ENCODE measurements around the gene STK32C. TPM values are rescaled to one million over a fixed set of nuclear protein-coding genes. Genes with fewer than 3 reads are reported as not detected.

The STK32C gene
- total RNA-seq, 1 donor from 2014 or later: 18.3 TPM

DNA sequence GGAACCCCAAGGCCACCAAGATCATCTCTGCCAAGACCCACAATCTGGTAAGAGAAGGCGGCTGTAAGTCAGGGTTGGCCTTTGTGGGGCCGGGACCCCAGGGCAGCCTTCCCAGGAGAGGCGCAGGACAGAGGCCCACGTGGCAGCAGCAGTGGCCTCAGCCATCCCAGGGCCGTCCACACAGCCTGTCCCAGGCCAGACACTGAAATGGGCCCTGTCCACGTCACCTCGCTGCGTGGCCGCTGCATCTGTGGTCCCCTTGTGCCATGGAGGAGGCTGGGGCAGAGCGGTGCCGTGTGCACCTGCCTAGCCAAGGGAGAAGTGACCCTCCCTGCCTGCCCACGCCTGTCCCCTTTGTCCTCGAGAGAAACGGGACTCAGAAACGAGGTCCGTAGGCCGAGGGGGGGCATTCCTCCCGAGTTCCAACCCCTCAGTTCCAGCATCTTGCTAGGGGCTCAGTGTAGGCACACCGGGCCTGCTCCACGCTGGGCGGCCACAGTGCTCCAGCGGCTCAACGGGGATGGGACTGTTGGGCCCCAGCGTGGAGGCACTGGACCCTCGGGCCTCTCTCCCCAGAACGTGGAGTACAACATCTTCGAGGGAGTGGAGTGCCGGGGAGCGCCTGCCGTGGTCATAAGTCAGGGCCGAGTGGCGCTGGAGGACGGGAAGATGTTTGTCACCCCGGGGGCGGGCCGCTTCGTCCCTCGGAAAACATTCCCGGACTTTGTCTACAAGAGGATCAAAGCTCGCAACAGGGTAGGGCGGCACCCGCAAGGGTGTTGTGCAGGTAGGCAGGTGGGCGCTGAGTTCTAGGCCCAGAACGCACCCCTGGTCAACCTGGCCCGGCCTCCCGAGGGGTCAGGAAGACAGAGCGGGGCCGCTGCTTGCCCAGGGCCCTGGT is 105.4 kb downstream of the STK32C start:
- no peak for DNase-seq (ENCODE audit: low spot score)

GRCh38 chr10:132201111-132201969 is 106.4 kb downstream of the STK32C start:
- DNase-seq (ENCODE audit: low spot score): no peak

- DNase-seq (ENCODE audit: low spot score): no peak
Observed at GRCh38 chr10:132200344-132201110, 107.2 kb downstream of the STK32C start.

DNA sequence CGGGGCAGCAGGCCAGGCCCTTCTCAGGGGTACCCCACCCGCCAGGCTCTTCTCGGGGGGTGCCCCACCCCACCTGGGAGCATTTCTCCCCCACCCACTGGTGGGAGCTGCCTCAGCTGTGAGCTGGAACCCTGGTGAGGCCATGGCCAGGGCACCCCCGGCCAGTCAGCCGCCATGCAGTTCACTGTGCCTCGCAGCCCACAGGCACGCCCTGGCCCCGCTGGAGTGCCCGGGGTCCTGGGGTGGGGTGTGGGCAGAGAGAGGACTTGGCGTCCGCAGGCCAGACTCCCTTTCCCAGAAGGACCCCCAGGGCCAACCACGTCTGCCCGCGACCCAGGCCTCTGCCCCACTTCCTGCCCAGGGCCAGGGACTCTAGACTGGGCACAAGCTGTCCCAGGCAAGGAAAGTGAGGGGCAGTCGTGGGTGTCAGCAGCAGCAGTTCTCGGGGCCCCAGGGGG is 107.9 kb downstream of the STK32C start:
- no peak for DNase-seq (ENCODE audit: low spot score)

GRCh38 chr10:132199268-132199853 is 108.4 kb downstream of the STK32C start:
- no peak for DNase-seq (ENCODE audit: low spot score)

DNA sequence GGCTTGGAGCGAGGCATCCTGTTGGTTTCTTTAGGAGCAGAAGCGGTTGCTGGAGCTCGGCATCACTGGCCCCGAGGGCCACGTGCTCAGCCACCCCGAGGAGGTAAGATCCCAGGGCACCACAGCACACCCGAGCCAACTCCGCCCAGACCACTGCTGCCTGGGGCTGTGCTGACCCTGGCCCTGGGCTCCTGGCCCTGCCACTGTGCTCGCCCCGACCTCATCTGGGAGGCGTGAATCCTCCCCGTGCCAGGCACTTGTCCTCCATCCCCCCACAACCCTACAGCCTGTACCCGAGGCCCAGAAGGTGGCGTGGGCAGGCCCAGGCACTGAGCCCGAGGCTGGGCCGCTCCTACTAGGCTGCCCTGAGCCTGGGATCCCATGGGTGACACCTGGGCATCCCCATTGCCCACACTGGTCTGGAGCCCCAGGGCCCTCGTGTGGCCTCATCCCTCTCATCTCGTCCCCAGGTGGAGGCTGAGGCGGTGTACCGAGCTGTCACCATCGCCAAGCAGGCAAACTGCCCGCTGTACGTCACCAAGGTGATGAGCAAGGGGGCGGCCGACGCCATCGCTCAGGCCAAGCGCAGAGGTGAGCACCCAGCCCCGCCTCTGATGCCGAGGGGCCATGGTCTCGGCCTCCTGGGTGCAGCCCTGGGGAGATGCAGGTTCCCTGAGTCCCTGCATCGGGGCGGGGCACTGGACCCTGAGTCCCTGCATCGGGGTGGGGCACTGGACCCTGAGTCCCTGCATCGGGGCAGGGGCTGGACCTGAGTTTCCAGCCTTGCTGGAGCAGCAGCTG is 109.2 kb downstream of the STK32C start:
- no peak for DNase-seq (ENCODE audit: low spot score)

DNA sequence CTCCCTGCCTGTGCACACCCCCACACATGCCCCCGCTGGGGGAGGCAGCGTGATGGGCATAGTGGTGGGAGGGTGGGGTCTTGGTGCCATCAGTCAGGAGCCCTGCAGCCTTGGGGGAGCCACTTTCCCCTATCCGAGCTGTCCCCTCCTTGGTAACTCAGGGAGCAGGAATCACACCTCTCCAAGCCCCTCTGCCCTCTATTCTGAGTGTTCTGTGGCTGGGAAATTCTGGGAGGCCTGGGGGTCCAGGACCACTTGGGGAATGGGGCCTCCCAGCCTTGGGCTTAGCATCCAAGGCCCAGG is 109.7 kb downstream of the STK32C start:
- no peak for DNase-seq (ENCODE audit: low spot score)

DNA sequence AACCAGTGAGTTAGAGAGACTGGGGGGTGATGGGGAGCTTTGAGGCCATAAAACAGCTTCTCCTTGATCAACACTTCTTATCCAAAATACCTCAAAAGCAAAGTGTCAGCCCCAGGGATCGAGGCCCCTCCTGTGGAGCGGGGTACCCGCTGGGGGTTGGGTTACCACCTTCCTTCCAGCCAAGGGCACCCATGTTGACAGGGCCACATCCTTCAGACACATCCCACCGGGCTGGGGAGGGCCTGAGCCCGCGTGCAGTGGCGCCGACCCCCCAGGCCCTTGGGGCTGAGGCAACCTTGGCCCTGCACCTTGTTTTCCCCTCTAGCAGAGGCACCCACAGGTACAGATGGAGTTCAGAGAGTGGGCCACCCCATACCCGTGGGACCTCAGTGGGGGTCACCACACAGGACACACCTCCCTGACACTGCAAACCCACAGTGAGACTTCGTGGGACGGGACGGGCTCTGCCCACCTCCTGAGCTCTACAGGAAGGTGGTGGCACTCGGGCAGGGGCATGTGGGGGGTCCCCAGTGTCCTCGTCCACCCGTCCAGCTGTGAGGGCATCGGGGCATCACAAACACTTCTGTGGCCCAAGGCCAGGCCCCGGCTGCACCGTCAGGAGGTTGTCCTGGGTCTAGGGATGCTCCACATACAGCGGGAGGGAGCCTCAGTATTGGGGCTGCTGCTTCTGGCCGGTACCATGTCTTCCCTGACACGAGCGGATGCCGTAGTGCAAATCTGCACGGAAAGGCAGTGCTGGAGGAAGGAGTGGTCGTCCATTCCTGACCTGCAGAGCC is 110.3 kb downstream of the STK32C start:
- DNase-seq (ENCODE audit: low spot score): no peak

- DNase-seq (ENCODE audit: low spot score): no peak
Observed at GRCh38 chr10:132196178-132197113, 111.3 kb downstream of the STK32C start.

DNA sequence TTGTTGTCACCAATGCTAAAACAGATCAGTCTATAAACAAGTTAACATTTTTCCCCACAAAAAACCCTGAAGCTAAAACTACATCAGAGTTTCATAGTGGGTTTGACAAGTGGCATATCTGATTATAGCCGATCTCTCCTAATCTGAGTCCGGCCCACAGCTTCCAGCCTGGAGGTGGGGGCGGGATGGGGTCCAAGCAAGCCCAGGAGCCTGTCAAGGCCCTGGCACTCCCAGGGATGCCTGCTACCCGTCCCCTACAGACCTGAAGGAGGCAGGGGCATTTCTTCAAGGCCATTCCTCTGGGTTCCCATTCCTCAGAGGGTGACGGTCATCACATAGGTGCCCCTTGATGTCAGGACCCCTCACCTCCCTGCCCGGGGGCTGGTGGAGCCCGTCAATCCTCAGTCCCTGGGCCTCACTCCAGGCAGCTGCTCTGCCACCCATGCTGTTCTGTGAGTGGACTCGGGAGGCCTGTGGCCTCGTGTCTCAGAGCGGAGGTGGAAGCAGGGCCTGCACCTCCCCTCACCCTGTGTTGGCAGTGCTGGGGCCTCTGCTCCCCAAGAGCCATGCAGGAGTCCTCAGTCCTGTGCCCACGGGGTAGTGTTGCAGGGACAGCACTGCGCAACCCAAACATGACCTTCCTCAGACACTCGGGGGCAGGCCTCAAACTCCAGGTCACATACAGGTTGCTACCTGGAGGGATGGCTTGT is 112.2 kb downstream of the STK32C start:
- DNase-seq (ENCODE audit: low spot score): no peak

GRCh38 chr10:132194726-132195125 is 113.0 kb downstream of the STK32C start:
- no peak for DNase-seq (ENCODE audit: low spot score)

GRCh38 chr10:132193907-132194552 is 113.7 kb downstream of the STK32C start:
- DNase-seq (ENCODE audit: low spot score): no peak

GRCh38 chr10:132192991-132193665 is 114.6 kb downstream of the STK32C start:
- no peak for DNase-seq (ENCODE audit: low spot score)

DNA sequence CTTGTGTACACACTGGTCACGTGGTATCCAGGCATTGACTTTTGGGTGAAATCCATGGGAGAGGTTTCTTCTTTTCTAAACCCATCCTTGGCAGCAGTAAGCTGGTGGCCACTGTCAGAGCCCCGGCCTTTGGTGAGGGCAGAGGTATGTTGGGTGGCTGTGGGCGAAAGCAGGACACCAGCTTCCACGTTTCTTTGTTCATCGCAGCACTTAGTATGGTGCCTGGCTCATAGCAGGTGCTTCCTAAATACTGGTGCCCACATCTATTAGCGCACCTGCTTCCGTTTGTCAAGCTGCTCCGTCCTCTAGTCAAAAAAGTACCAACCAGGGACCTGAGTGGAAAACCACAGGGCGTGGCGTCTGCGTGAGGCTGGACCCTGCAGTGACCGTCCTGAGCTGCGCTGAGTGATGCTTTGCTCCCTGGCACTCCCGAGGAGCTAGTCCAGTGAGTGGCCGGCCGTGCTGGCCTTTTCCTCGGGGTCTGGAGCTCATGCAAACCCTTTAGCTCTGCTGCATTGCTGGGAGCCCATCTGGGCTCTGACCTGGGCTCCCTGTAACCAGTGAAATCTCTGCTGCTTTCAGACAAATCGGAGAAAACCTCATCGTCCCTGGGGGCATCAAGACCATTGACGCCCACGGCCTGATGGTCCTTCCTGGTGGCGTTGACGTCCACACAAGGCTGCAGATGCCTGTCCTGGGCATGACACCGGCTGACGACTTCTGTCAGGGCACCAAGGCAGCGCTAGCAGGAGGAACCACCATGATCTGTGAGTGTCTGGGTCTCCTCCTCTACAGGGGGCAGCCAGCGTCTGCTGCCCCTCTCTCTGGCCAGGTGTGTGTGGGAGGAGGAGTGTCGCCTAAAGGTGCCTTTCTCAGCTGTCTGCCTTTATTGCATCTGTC is 115.4 kb downstream of the STK32C start:
- DNase-seq (ENCODE audit: low spot score): no peak

DNA sequence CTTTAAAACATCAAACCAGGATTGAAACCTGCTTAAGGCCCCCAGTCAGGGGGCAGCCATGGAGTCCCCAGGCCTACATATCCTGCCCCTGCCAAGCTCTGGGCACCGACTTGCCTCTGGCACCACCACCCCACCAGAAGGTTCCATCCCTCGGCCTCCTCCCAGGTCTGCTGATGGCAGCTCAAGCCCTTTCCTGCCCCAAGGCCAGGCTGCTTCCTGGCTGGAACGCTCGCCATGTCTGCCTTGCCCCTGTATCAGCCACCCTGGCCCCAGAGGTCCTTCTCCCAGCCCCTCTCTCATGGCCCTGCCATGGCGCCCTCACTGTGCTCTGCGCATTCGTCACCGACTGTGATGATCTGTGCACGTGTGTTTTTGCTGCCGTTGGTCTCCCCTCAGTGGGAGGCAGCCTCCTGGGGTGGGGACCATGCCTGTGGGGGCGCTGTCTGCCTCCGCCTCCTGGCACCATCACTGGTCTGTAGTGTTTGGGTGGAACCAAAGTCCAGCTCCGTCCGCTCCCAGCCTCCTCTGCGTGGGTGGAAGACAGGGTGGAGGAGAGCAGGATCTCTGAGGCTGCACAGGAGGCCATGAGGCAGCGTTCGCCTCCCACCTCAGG is 117.8 kb downstream of the STK32C start:
- no peak for DNase-seq (ENCODE audit: low spot score)
